Measurements from ENCODE around the gene SHKBP1. TPM values are rescaled to one million over a fixed set of nuclear protein-coding genes. Genes with fewer than 3 reads are reported as not detected.

The SHKBP1 gene
- total and polyA plus RNA-seq, 2 of the 13 experiments (the other 11 are each of a cell fraction or from before 2014, with no cell fraction given) = 16.2 to 17.4 TPM

- TF ChIP-seq FOXP1 (IDR thresholded peaks at IDR 0.05) (no peak), FOXP1 (CRISPR knock-in tag; IDR thresholded peaks at IDR 0.05) (no peak), ZNF30 (CRISPR knock-in tag; IDR thresholded peaks at IDR 0.05) (0 out of 2 replicates have a peak, but pooled peaks have one; percentile 60), IRF9 (CRISPR knock-in tag; IDR thresholded peaks at IDR 0.05; ENCODE audit: borderline replicate concordance) (0 out of 2 replicates have a peak, but pooled peaks have one; percentile 12), PPARG (CRISPR knock-in tag; conservative IDR thresholded peaks at IDR 0.05) (no peak), ZNF331 (CRISPR knock-in tag; IDR thresholded peaks at IDR 0.05) (no peak), KLF13 (CRISPR knock-in tag; IDR thresholded peaks at IDR 0.05) (no peak), HNF4G (IDR thresholded peaks at IDR 0.05; ENCODE audit: borderline replicate concordance, low read depth, low read length) (no peak), HNF4G (CRISPR knock-in tag; IDR thresholded peaks at IDR 0.05; ENCODE audit: borderline replicate concordance, low read depth) (no peak), CHD2 (IDR thresholded peaks at IDR 0.05; ENCODE audit: low read depth, low read length) (no peak), CENPX (CRISPR knock-in tag; IDR thresholded peaks at IDR 0.05) (no peak), ATF3 (CRISPR knock-in tag; IDR thresholded peaks at IDR 0.05) (no peak), ZFP1 (CRISPR knock-in tag; IDR thresholded peaks at IDR 0.05) (no peak), SATB2 (CRISPR knock-in tag; IDR thresholded peaks at IDR 0.05) (no peak), ZNF317 (CRISPR knock-in tag; IDR thresholded peaks at IDR 0.05) (no peak), AHDC1 (CRISPR knock-in tag; IDR thresholded peaks at IDR 0.05; ENCODE audit: borderline replicate concordance) (no peak), ZNF891 (CRISPR knock-in tag; IDR thresholded peaks at IDR 0.05) (no peak), ZBTB20 (CRISPR knock-in tag; IDR thresholded peaks at IDR 0.05; ENCODE audit: borderline replicate concordance, low read depth) (no peak), ZNF280B (CRISPR knock-in tag; IDR thresholded peaks at IDR 0.05; ENCODE audit: borderline replicate concordance) (no peak), ZNF598 (CRISPR knock-in tag; IDR thresholded peaks at IDR 0.05; ENCODE audit: borderline replicate concordance) (peak; percentile 20; the same call in 1 of the 2 replicates)
- TF ChIP-seq, protein P1, sequence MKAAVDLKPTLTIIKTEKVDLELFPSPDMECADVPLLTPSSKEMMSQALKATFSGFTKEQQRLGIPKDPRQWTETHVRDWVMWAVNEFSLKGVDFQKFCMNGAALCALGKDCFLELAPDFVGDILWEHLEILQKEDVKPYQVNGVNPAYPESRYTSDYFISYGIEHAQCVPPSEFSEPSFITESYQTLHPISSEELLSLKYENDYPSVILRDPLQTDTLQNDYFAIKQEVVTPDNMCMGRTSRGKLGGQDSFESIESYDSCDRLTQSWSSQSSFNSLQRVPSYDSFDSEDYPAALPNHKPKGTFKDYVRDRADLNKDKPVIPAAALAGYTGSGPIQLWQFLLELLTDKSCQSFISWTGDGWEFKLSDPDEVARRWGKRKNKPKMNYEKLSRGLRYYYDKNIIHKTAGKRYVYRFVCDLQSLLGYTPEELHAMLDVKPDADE (CRISPR knock-in tag; IDR thresholded peaks at IDR 0.05) = no peak
Measured at GRCh38 chr19:40605216-40605971, 28.7 kb downstream of the SHKBP1 start (continued).
